Esophagus muscularis mucosa (tissue), 4 donors: ENCODE measurements around the gene IL36RN. TPM values are rescaled to one million over a fixed set of nuclear protein-coding genes. Genes with fewer than 3 reads are reported as not detected.
"Not testable (repeated sequence)": the region's sequence is repeated elsewhere in the genome, so short reads cannot be mapped to it uniquely, and the experiment has no call there.

Source experiments
- DNase-seq: peaks from one replicate; pipeline ENCODE4 v3.0.0-alpha.2; 2017; ENCODE audit errors: extremely low spot score
- H3K27ac ChIP-seq, 4 donors: fragments of 200-600 bp; sonication (generic); replicated peaks in 1 of 4; 1 replicate in 3 of 4; 2 replicates in 1 of 4; pipeline ENCODE4 v1.5.1; 2016 to 2019; ENCODE audit warnings: mild to moderate bottlenecking in 1 of 4
- H3K27me3 ChIP-seq, 4 donors: fragments of 200-600 bp; sonication (generic); one replicate each; pipeline versions ENCODE4 v1.5.1 to v1.6.0; 2016 to 2019
- H3K36me3 ChIP-seq, 4 donors: fragments of 200-600 bp; sonication (generic); one replicate each; pipeline ENCODE4 v1.5.1; 2016 to 2019
- H3K4me1 ChIP-seq, 4 donors: fragments of 200-600 bp; sonication (generic); one replicate each; pipeline ENCODE4 v1.5.1; 2016 to 2019
- H3K4me3 ChIP-seq, 4 donors: fragments of 200-600 bp; sonication (generic); 1 replicate in 2 of 4; 2 replicates in 2 of 4; pipeline ENCODE4 v1.5.1; 2016 to 2019; ENCODE audit warnings: mild to moderate bottlenecking in 4 of 4, moderate library complexity in 1 of 4
- H3K9me3 ChIP-seq, 4 donors: fragments of 200-600 bp; sonication (generic); 1 replicate in 3 of 4; 2 replicates in 1 of 4; pipeline ENCODE4 v1.5.1; 2016 to 2019
- EP300 ChIP-seq: sonication (generic); formaldehyde crosslinking; IDR thresholded peaks from one replicate; pipeline ENCODE4 v1.6.1; 2017; ENCODE audit warnings: antibody characterized with exemption
- POLR2A ChIP-seq: fragments of 450-650 bp; IDR thresholded peaks from one replicate; pipeline ENCODE4 v1.6.1; 2017; ENCODE audit warnings: antibody characterized with exemption, moderate library complexity, mild to moderate bottlenecking, low read depth
- POLR2AphosphoS5 ChIP-seq, 2 donors: sonication (generic); formaldehyde crosslinking; IDR thresholded peaks; one replicate each; pipeline ENCODE4 v1.6.1; 2017; ENCODE audit warnings: antibody characterized with exemption in 2 of 2
- WGBS: methylation state at CpG from one replicate; pipeline ENCODE4 v1.1.5; 2018; 5-methylcytosine and 5-hydroxymethylcytosine counted together
- intact Hi-C: fragments of 100-400 bp; cut with DNase I; formaldehyde crosslinking; loops from one replicate; pipeline ENCODE4 v1.15.1; 2023
- total RNA-seq, 4 donors: library from RNA; depleted of rRNA; stranded (reverse); fragments of >200 nt; gene quantifications; one replicate each; pipeline versions ENCODE4 v1.1.0 to v1.2.1, GENCODE V29; 2016
- TF ChIP-seq, protein P1 (sequence below), 3 experiments: fragments of 200-600 bp in 2 of 3; fragments of 450-650 bp in 1 of 3; sonication (generic) in 2 of 3; IDR thresholded peaks; one replicate each; pipeline ENCODE4 v1.5.1; 2017 to 2019; ENCODE audit warnings: antibody characterized with exemption in 3 of 3, mild to moderate bottlenecking in 2 of 3, moderate library complexity in 1 of 3

The IL36RN gene
- total RNA-seq, 4 donors from 2014 or later = not detected

DNA sequence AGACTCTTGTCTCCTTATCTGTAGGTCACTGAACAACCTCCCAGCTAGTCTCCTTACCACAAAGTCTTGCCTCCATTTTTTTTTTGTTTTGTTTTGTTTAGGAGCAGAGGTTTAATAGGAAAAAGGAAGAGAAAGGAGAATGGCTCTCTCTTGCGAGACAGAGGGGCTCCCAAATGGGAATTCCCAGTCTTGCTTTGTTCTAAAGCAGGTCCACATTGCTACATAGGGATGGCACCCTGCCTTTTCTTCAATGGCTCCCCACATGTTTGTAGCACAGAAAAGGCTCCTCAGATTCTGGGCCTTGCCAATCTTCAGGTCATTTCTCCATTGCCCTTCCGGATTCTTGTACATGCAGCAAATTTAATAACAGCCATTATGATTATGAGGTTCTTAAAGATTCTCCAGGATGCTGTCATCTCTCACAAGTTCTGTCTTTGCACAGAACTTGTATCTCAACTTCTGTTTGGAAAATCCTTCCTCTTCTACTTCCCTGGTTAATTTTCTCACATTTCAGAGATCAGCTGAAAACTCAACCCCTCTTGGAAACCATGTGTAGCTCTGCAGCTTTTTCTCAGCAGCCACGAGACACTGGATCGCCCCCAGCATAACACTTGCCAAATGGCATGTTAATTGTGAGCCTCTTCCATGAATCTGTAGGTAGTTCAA is 32.4 kb downstream of the IL36RN start:
- Histone ChIP-seq H3K4me3 (no peak overlapping the region), H3K27me3 (peaks cover 0 to 14% (median 0%) of the 10 kb centered on the region in 4 donors), H3K9me3 (peaks cover 0 to 8% (median 0%) of the 10 kb centered on the region in 4 donors), H3K27ac (no peak overlapping the region), H3K4me1 (no peaks in the 10 kb centered on the region), H3K36me3 (no peaks in the 10 kb centered on the region)
- TF ChIP-seq, protein P1, sequence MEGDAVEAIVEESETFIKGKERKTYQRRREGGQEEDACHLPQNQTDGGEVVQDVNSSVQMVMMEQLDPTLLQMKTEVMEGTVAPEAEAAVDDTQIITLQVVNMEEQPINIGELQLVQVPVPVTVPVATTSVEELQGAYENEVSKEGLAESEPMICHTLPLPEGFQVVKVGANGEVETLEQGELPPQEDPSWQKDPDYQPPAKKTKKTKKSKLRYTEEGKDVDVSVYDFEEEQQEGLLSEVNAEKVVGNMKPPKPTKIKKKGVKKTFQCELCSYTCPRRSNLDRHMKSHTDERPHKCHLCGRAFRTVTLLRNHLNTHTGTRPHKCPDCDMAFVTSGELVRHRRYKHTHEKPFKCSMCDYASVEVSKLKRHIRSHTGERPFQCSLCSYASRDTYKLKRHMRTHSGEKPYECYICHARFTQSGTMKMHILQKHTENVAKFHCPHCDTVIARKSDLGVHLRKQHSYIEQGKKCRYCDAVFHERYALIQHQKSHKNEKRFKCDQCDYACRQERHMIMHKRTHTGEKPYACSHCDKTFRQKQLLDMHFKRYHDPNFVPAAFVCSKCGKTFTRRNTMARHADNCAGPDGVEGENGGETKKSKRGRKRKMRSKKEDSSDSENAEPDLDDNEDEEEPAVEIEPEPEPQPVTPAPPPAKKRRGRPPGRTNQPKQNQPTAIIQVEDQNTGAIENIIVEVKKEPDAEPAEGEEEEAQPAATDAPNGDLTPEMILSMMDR (IDR thresholded peaks at IDR 0.05) = no peak
- no peak for TF ChIP-seq POLR2A
- TF ChIP-seq POLR2AphosphoS5 (IDR thresholded peaks at IDR 0.05) = no peak
- TF ChIP-seq EP300 = no peak
- DNase-seq = peak; percentile 50
- WGBS = 78% methylated on average over 4 of the region's 4 CpGs
- intact Hi-C loops = no loop called here

DNA sequence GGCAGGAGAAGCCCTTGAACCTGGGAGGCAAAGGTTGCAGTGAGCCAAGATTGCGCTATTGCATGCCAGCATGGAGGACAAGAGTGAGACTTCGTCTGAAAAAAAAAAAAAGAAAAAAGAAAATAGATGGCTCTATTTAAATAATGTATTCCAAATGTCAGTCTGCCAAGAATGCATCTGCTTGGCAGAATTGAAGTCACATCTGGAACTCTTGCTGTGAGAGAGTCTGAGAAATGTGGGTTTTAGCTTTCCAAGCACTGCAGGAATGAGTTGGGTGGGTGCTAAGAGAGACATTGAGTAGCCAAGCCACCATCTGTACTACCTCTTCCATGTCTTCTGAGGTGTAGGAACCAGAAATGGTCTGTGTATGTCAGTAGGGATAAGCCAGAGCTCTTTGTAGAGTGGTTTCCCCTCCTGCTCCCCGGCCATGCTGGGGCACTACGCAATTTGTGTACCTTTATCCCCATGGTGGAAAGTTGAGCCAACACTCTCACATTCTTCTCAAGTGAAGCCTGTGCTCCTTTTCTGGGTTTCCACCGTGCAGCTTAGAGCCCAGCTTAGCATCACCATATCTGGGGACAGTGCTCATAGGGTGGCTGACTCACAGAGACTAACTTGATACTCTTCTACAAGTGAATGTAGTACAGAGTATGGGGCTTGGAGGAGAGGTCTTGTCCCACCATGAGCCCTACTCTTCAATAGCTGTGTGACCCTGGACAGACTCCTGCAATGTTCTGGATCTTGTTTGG is 34.0 kb downstream of the IL36RN start:
- whole genome bisulfite sequencing = 90% methylated on average over 5 of the region's 5 CpGs
- no peaks in the 10 kb centered on the region for H3K4me1 ChIP-seq

DNA sequence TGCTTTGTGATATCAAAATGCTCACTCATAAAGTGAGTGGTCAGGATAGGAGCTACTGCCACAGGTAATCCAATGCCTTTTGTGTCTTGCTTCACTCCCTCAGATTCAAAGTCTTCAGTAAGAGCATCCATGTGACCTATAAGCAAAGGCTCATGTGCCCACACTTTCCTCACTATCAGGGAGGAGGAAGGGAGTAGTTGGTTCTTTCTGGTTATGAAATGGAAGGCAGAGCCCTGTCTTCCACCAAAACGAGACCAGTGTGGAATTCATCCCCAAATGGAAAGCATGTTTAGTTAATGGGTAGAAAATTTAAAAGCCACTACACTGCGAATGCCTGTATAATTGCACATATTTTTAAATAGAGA is 34.6 kb downstream of the IL36RN start:
- intact Hi-C loops = no loop called here
- H3K36me3 ChIP-seq = no peaks in the 10 kb centered on the region
- no peak overlapping the region for H3K27ac ChIP-seq
- TF ChIP-seq POLR2A (no peak), POLR2AphosphoS5 (IDR thresholded peaks at IDR 0.05) (no peak), EP300 (no peak)
- TF ChIP-seq, protein P1 (IDR thresholded peaks at IDR 0.05) = no peak
- 54% methylated on average over 2 of the region's 2 CpGs for WGBS
- peak; percentile 37 for DNase-seq
- H3K27me3 ChIP-seq = peaks cover 0 to 13% (median 0%) of the 10 kb centered on the region in 4 donors
- no peaks in the 10 kb centered on the region for H3K4me1 ChIP-seq
- peaks cover 0 to 3% (median 0%) of the 10 kb centered on the region in 4 donors for H3K9me3 ChIP-seq
- no peak overlapping the region for H3K4me3 ChIP-seq

More for the DNA sequence above, 34.0 kb downstream of the IL36RN start:
- intact Hi-C loops = no loop called here
- TF ChIP-seq, protein P1 (IDR thresholded peaks at IDR 0.05) = no peak
- no peak for TF ChIP-seq POLR2AphosphoS5 (IDR thresholded peaks at IDR 0.05)
- no peak for TF ChIP-seq EP300
- TF ChIP-seq POLR2A = no peak
- Histone ChIP-seq H3K27ac (no peak overlapping the region), H3K27me3 (peaks cover 0 to 14% (median 0%) of the 10 kb centered on the region in 4 donors), H3K4me3 (no peak overlapping the region), H3K36me3 (no peaks in the 10 kb centered on the region), H3K9me3 (peaks cover 0 to 3% (median 0%) of the 10 kb centered on the region in 4 donors)
- DNase-seq = peak; percentile 89

DNA sequence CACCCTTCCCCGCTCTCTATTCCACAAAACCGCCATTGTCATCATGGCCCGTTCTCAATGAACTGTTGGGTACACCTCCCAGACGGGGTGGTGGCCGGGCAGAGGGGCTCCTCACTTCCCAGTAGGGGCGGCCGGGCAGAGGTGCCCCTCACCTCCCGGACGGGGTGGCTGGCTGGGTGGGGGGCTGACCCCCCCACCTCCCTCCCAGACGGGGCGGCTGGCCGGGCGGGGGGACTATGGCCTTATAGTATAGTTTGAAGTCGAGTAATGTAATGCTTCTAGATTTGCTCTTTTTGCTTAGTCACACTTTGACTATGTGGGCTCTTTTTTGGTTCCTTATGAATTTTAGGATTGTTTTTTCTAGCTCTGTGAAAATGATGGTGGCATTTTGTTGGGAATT is 37.3 kb downstream of the IL36RN start:
- H3K9me3 ChIP-seq, H3K27ac ChIP-seq, H3K4me3 ChIP-seq, H3K4me1 ChIP-seq, H3K36me3 ChIP-seq, DNase-seq, intact Hi-C loops: not testable (repeated sequence)
- peaks cover 0 to 10% (median 0%) of the 10 kb centered on the region in 4 donors for H3K27me3 ChIP-seq
- WGBS = 88% methylated on average over 13 of the region's 14 CpGs

DNA sequence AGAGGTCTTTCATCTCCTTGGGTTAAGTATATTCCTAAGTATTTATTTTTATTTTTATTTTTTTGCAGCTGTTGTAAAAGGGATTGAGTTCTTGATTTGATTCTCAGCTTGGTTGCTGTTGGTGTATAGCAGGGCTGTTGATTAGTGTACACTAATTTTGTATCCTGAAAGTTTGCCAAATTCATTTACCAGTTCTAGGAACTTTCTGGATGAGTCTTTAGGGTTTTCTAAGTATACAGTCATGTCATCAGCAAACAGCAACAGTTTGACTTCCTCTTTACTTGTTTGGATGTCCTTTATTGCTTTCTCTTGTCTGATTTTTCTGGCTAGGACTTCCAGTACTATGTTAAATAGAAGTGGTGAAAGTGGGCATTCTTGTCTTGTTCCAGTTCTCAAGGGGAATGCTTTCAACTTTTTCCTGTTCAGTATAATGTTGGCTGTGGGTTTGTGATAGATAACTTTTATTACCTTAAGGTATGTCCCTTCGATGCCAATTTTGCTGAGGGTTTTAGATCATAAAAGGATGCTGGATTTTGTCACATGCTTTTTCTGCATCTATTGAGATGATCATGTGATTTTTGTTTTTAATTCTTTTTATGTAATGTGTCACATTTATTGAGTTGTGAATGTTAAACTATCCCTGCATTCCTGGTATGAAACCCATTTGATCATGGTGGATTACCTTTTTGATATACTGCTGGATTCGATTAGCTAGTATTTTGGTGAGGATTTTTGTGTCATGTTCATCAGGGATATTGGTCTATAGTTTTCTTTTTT is 38.0 kb downstream of the IL36RN start:
- H3K36me3 ChIP-seq, DNase-seq, H3K9me3 ChIP-seq, H3K27ac ChIP-seq, intact Hi-C loops, H3K4me3 ChIP-seq, H3K4me1 ChIP-seq: not testable (repeated sequence)
- 92% methylated on average over 2 of the region's 2 CpGs for WGBS
- peaks cover 0 to 10% (median 0%) of the 10 kb centered on the region in 4 donors for H3K27me3 ChIP-seq
